ENCODE results near the gene HOPX. TPM values are rescaled to one million over a fixed set of nuclear protein-coding genes. Genes with fewer than 3 reads are reported as not detected.

The HOPX gene
- total RNA-seq, 1 experiment from 2014 or later: not detected

GRCh38 chr4:56653461-56654237 lies 27.4 kb downstream of the HOPX start:
- H3K18ac ChIP-seq (ENCODE audit: insufficient read length, low read depth, low read length): no peak overlapping the region
- H3K9ac ChIP-seq (ENCODE audit: extremely low read depth, insufficient read length, low read length): no peak overlapping the region
- H3K14ac ChIP-seq (ENCODE audit: insufficient read depth, low read length): no peak overlapping the region
- H4K8ac ChIP-seq (replicated peaks; ENCODE audit: insufficient read length, low read depth, low read length): no peak overlapping the region
- H3K27ac ChIP-seq (ENCODE audit: insufficient read length, low read depth, low read length): no peak overlapping the region
- no peak for DNase-seq
- H2BK120ac ChIP-seq (ENCODE audit: low read depth, low read length, poor library complexity, severe bottlenecking): no peak overlapping the region
- H3K4me2 ChIP-seq (ENCODE audit: insufficient read depth, insufficient read length, low read length): no peak overlapping the region
- no CpG with 5 or more reads among the region's 1 CpG for WGBS (ENCODE audit: extremely low coverage, insufficient read length, low lambda C conversion rate)
- H3K27ac Mint-ChIP-seq: no peak overlapping the region
- H2BK5ac ChIP-seq (ENCODE audit: insufficient read length, low read length): no peak overlapping the region
- no peak overlapping the region for H2BK15ac ChIP-seq (ENCODE audit: low read depth, low read length)
- no peaks in the 10 kb centered on the region for H3K9me3 ChIP-seq (ENCODE audit: control insufficient read depth, low read depth, low read length)
- H2AFZ ChIP-seq (ENCODE audit: low read length): no peak overlapping the region
- no peaks in the 10 kb centered on the region; the same call in 1 of the 2 replicates for H3K4me1 ChIP-seq (ENCODE audit: insufficient read depth, low read length)
- no peaks in the 10 kb centered on the region for H3K79me1 ChIP-seq (ENCODE audit: insufficient read depth, low read depth, low read length, poor library complexity, severe bottlenecking)
- H3K56ac ChIP-seq (ENCODE audit: insufficient read length, low read depth, low read length): no peak overlapping the region
- H4K91ac ChIP-seq (ENCODE audit: insufficient read length, low read depth, low read length): no peak overlapping the region
- H2BK20ac ChIP-seq (ENCODE audit: low read depth, low read length, poor library complexity, severe bottlenecking): no peak overlapping the region
- H3T11ph ChIP-seq (ENCODE audit: low read length): no peak overlapping the region
- H2AK5ac ChIP-seq (ENCODE audit: insufficient read length, low read length): no peak overlapping the region
- H3K27me3 Mint-ChIP-seq (ENCODE audit: low read depth): peaks cover 91% of the 10 kb centered on the region
- TF ChIP-seq CTCF (conservative IDR thresholded peaks at IDR 0.05): no peak
- H3K4ac ChIP-seq (ENCODE audit: low read depth, low read length): no peak overlapping the region
- peaks cover 13 to 35% of the 10 kb centered on the region in 2 experiments; a peak in 3 of 4 replicates for H3K4me1 Mint-ChIP-seq
- H4K20me1 ChIP-seq (ENCODE audit: control insufficient read depth, insufficient read depth, insufficient read length): no peaks in the 10 kb centered on the region
- no peak overlapping the region for H4K5ac ChIP-seq (ENCODE audit: insufficient read length, low read depth, low read length)
- H3K36me3 Mint-ChIP-seq (ENCODE audit: insufficient read depth in 1 of 3, low read depth in 3 of 3): peaks cover 0 to 2% (median 1%) of the 10 kb centered on the region in 3 experiments; a peak in 3 of 7 replicates
- H3K79me2 ChIP-seq (ENCODE audit: insufficient read depth, low read length): no peaks in the 10 kb centered on the region
- peaks cover 7% of the 10 kb centered on the region for H3K23me2 ChIP-seq (ENCODE audit: insufficient read length, low read depth, low read length, poor library complexity, severe bottlenecking)
- peaks cover 0 to 2% of the 10 kb centered on the region in 2 experiments; a peak in 1 of 5 replicates for H3K9me3 Mint-ChIP-seq
- no peak overlapping the region for H3K23ac ChIP-seq (ENCODE audit: insufficient read length, low read depth, low read length)
- H2BK12ac ChIP-seq (ENCODE audit: insufficient read length, low read depth, low read length): no peak overlapping the region
- H3K4me3 Mint-ChIP-seq: no peak overlapping the region
- H3K27me3 ChIP-seq (ENCODE audit: insufficient read depth, low read length): peaks cover 51% of the 10 kb centered on the region
